GM19372 (cell line): ENCODE results near the gene NME9.

Experiments used
- ATAC-seq: cut with Tn5 transposase; IDR thresholded peaks from one replicate; pipeline ENCODE4 v1.9.1; 2021; ENCODE audit warnings: mild to moderate bottlenecking, low read depth, moderate library complexity; ENCODE audit not compliant: unreplicated experiment

Gene NME9

DNA sequence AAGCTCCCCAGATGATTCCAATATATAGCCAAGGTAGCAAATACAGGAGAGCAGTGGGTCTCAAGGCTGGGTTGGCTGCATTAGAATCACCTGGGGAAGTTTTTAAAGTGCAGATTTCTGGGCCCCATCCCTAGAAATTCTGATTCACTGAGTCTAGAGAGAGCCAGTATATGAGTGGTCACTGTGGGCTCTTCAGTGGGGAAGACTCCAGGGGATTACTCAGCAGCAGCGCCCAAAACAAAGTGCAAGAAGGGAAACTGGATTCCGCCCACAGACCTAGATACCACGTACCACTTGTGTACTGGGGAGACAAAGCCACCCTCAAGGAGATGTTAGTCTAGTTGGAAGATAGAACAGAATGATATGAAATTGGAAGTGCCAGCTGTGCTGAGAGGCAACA lies 40.0 kb downstream of the NME9 start:
- no peak for ATAC-seq

DNA sequence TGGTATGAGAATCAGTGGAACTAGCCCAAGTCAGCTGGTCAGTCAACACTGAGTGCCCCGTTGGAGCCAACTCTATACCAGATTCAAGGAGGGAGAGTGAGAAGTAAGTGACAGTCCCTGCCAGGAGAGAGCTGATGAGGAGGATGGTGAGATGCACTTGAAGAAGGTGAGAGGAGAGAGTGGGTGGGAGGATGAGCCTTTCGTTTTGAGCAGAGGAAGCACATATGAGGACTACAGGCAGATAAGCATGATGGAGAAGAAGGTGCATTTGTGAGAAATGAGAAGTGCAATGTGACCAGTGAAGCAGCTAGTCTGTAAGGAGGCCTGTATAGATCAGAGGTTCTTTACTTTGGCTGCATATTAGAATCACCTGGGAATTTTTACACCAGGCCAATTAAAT lies 40.4 kb downstream of the NME9 start:
- ATAC-seq = no peak

DNA sequence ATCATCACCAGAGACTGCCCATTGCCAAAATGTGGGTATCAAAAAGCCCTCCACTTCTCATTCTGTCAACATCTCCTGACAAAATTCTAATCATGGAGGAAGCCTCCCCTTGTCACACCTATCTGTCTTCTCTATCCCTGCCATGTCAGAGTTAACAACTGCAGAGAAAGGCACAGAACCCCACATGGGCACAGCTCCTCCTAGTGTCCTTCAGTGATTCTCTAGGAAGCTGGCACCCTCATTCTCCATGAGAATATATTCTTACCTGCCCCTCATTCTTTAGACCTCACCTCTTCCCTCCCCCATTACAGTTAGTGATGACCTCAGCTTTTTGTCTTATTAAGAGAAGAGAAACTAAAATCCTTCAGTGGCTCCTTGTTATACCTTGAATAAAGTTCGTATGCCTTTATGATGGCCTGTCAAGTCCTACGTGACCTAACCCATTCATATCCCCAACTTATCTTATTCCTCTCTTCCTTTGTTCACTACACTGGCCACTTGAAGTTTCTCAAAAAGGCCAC lies 44.6 kb downstream of the NME9 start:
- ATAC-seq = no peak

GRCh38 chr3:138284079-138284478 lies 45.6 kb downstream of the NME9 start:
- ATAC-seq = no peak

GRCh38 chr3:138282836-138283235 lies 46.8 kb downstream of the NME9 start:
- no peak for ATAC-seq

- no peak for ATAC-seq
Observed at GRCh38 chr3:138281561-138281960, 48.1 kb downstream of the NME9 start.

DNA sequence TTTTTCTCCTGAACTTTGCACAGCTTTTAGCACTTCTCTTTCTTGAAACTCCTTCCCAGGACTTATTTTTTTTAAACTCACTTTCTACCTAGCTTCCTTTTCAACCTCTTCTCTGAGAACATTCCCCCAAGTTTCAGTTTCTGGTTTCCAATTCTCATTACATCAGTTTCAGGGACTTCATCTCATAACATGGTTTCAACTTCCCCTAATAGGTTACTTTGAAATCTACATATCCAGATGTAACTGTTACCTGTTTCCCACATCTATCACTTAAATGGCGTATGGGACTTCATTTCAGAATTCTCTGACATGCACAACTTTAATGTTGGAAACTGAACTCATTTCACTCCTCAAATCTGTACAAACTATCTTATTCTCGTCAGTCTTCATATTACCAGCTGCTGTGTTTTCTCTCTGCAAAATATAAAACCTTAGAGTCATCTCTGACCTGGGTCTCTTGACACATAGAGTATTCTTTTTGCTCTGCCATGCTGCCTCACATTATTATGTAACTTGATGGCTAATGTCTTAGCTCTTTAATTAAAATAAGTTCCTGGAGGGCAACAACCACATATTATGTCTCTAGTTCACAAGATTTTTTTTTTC lies 58.4 kb downstream of the NME9 start:
- no peak for ATAC-seq

- no peak for ATAC-seq
Observed at GRCh38 chr3:138270245-138270644, 59.4 kb downstream of the NME9 start.

DNA sequence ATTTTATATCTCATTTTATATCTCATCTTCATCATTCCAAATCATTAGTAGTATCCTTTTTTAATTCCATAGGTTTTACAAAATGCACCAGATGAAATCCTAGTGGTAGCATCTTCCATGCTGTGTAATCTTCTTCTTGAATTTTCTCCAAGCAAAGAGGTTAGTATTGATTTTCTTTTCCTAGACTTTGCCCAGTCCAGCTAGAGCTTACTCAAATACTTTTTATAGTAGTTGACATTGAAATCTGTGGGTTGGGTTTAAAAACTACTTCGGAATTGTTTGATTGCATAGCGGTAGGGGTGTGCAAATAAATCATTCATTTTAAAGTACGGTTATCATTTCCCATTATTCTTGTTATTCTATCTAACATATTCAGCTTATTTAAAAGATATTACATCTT lies 62.6 kb downstream of the NME9 start:
- no peak for ATAC-seq

GRCh38 chr3:138265745-138266144 lies 63.9 kb downstream of the NME9 start:
- no peak for ATAC-seq

GRCh38 chr3:138263104-138263503 lies 66.5 kb downstream of the NME9 start:
- ATAC-seq = no peak

GRCh38 chr3:138260611-138261010 lies 69.0 kb downstream of the NME9 start:
- no peak for ATAC-seq

DNA sequence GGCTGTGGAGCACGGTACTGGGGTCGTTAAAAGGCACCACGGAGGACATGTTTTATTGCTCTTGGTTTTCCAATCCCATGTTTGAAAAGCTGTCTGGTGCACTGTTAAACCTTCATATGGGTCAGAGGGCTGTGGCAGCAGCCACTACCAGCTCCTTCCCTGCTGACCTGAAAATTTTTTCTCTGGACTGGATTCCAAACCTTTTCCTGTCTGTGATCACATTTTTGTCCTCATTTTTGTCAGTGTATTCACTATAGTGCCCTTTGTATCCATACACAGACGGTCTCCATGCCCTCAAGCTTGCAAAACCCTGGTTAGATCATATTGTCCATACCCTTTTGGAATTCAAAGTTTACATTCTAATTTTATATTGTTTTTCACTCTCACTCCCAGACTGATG lies 70.5 kb downstream of the NME9 start:
- ATAC-seq = no peak

GRCh38 chr3:138257986-138258385 lies 71.7 kb downstream of the NME9 start:
- ATAC-seq = no peak

DNA sequence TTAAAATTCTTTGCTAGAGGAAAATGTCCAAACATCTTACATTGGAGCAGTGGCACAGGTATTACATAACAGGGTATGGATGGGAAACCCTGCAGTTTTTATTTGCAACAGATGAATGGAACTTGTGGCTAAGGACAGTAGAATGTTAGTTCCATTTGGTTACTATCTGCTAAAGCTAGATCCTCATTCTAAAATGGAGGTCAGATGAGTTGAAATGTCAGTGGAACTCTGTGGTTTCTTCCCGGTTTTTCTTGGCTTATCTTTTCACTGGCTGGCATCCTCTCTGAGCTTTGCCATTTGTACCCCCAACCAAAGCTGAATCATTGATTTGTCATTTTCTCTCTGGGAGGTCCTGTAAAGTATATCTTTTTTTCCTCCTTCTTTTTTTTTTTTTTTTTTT lies 73.6 kb downstream of the NME9 start:
- ATAC-seq = no peak

GRCh38 chr3:138254216-138254615 lies 75.4 kb downstream of the NME9 start:
- no peak for ATAC-seq

DNA sequence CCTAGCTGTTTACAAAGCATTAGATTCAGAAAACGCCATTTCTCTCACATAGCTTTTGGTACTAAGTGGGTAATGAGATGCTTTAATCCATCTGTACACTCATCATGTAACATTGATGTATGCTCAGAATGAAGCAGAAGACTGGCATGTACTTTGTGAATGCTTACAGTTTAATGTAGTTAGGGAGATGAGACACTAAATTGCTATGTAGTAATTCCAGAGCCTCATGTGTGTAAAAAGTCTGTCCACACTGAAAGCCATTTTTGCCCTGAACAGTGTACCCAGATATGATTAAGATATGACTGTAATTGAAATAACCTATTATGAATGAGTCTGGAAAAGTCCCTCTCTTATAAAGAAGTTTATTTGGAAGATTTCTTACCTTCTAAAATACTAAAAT lies 76.0 kb downstream of the NME9 start:
- no peak for ATAC-seq
